HG03066 (cell line): Measurements from ENCODE around the gene ATG7.
"Not testable (repeated sequence)": the region's sequence is repeated elsewhere in the genome, so short reads cannot be mapped to it uniquely, and the experiment has no call there.

Source experiments
- ATAC-seq: cut with Tn5 transposase; IDR thresholded peaks from one replicate; pipeline ENCODE4 v1.9.1; 2021; ENCODE audit warnings: low read depth; ENCODE audit not compliant: unreplicated experiment

ATG7 gene

GRCh38 chr3:11574981-11575669 lies 302.9 kb downstream of the ATG7 start:
- no peak for ATAC-seq

- ATAC-seq, result no peak
Measured at GRCh38 chr3:11575677-11576076, 303.5 kb downstream of the ATG7 start.

GRCh38 chr3:11576453-11576852 lies 304.3 kb downstream of the ATG7 start:
- ATAC-seq, result no peak

GRCh38 chr3:11578169-11578568 lies 306.0 kb downstream of the ATG7 start:
- no peak for ATAC-seq

GRCh38 chr3:11580645-11581044 lies 308.4 kb downstream of the ATG7 start:
- no peak for ATAC-seq

GRCh38 chr3:11581237-11582190 lies 309.3 kb downstream of the ATG7 start:
- no peak for ATAC-seq

GRCh38 chr3:11582191-11582968 lies 310.2 kb downstream of the ATG7 start:
- no peak for ATAC-seq

GRCh38 chr3:11583235-11583634 lies 311.0 kb downstream of the ATG7 start:
- no peak for ATAC-seq

GRCh38 chr3:11583638-11584046 lies 311.4 kb downstream of the ATG7 start:
- no peak for ATAC-seq

- no peak for ATAC-seq
Measured at GRCh38 chr3:11584570-11584969, 312.4 kb downstream of the ATG7 start.

GRCh38 chr3:11587766-11588165 lies 315.6 kb downstream of the ATG7 start:
- ATAC-seq, result no peak

GRCh38 chr3:11588338-11588737 lies 316.1 kb downstream of the ATG7 start:
- ATAC-seq, result no peak

GRCh38 chr3:11588755-11589154 lies 316.6 kb downstream of the ATG7 start:
- ATAC-seq, result no peak

GRCh38 chr3:11589706-11590105 lies 317.5 kb downstream of the ATG7 start:
- no peak for ATAC-seq

GRCh38 chr3:11591002-11591355 lies 318.8 kb downstream of the ATG7 start:
- ATAC-seq, result no peak

GRCh38 chr3:11591391-11592282 lies 319.4 kb downstream of the ATG7 start:
- ATAC-seq, result no peak

- no peak for ATAC-seq
Measured at GRCh38 chr3:11592445-11593298, 320.5 kb downstream of the ATG7 start.

- no peak for ATAC-seq
Measured at GRCh38 chr3:11593318-11594034, 321.3 kb downstream of the ATG7 start.

- ATAC-seq, result not testable (repeated sequence)
Measured at GRCh38 chr3:11595024-11595423, 322.8 kb downstream of the ATG7 start.
